HG02981 (cell line): ENCODE data around the gene PFKFB3.
"Not testable (repeated sequence)": the region's sequence is repeated elsewhere in the genome, so short reads cannot be mapped to it uniquely, and the experiment has no call there.

Source experiments
- ATAC-seq: cut with Tn5 transposase; IDR thresholded peaks from one replicate; pipeline ENCODE4 v1.9.1; 2021; ENCODE audit warnings: mild to moderate bottlenecking, moderate library complexity; ENCODE audit not compliant: unreplicated experiment

Gene PFKFB3

DNA sequence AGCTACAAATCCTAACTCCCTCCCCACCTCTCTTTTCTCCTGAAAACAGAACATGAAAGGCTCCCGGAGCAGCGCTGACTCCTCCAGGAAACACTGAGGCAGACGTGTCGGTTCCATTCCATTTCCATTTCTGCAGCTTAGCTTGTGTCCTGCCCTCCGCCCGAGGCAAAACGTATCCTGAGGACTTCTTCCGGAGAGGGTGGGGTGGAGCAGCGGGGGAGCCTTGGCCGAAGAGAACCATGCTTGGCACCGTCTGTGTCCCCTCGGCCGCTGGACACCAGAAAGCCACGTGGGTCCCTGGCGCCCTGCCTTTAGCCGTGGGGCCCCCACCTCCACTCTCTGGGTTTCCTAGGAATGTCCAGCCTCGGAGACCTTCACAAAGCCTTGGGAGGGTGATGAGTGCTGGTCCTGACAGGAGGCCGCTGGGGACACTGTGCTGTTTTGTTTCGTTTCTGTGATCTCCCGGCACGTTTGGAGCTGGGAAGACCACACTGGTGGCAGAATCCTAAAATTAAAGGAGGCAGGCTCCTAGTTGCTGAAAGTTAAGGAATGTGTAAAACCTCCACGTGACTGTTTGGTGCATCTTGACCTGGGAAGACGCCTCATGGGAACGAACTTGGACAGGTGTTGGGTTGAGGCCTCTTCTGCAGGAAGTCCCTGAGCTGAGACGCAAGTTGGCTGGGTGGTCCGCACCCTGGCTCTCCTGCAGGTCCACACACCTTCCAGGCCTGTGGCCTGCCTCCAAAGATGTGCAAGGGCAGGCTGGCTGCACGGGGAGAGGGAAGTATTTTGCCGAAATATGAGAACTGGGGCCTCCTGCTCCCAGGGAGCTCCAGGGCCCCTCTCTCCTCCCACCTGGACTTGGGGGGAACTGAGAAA, 30.4 kb downstream of the PFKFB3 start:
- no peak for ATAC-seq

DNA sequence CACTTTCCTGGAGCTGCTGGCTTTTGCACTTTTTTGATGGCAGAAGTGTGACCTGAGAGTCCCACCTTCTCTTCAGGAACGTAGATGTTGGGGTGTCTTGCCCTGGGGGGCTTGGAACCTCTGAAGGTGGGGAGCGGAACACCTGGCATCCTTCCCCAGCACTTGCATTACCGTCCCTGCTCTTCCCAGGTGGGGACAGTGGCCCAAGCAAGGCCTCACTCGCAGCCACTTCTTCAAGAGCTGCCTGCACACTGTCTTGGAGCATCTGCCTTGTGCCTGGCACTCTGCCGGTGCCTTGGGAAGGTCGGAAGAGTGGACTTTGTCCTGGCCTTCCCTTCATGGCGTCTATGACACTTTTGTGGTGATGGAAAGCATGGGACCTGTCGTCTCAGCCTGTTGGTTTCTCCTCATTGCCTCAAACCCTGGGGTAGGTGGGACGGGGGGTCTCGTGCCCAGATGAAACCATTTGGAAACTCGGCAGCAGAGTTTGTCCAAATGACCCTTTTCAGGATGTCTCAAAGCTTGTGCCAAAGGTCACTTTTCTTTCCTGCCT, 31.1 kb downstream of the PFKFB3 start:
- no peak for ATAC-seq

DNA sequence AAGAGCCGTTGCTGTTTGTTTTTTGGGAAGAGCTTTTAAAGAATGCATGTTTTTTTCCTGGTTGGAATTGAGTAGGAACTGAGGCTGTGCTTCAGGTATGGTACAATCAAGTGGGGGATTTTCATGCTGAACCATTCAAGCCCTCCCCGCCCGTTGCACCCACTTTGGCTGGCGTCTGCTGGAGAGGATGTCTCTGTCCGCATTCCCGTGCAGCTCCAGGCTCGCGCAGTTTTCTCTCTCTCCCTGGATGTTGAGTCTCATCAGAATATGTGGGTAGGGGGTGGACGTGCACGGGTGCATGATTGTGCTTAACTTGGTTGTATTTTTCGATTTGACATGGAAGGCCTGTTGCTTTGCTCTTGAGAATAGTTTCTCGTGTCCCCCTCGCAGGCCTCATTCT, 31.6 kb downstream of the PFKFB3 start:
- no peak for ATAC-seq

- no peak for ATAC-seq
Observed at GRCh38 chr10:6236349-6237198, 33.8 kb downstream of the PFKFB3 start.

- ATAC-seq = no peak
Observed at GRCh38 chr10:6237199-6237530, 34.4 kb downstream of the PFKFB3 start.

- ATAC-seq = not testable (repeated sequence)
Observed at GRCh38 chr10:6238587-6239212, 36.0 kb downstream of the PFKFB3 start.

DNA sequence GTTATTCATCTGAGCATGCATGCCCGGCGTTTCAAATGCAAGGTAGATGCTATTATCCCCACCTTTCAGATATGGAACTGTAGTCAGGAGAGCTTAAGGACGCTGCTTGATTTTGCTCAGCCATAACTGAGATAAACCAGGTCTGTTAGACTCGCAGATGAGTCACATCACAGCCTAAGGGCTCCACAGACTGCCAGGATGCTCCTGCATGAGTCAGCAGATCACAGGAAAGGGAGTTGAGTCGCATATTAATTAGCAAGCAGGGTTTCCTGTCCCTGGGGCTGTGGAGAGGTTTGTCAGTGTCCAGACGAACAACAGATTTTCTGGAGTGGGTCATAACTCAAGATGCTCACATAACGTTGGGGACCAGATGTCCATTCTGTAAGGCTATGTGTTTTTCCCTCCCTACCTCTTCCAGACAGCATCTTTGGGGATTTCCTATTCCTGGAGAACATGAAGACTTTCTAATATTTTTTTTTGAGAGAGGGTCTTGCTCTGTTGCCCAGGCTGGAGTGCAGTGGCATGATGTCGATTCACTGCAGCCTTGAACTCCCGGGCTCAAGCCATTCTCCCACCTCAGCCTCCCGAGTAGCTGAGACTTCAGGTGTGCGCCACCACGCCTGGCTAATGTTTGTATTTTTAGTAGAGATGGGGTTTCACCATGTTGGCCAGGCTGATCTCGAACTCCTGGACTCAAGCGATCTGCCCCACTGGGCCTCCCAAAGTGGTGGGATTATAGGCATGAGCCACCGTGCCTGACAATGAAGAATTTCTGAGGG, 36.7 kb downstream of the PFKFB3 start:
- ATAC-seq = no peak

GRCh38 chr10:6240254-6240653, 37.5 kb downstream of the PFKFB3 start:
- ATAC-seq = no peak

DNA sequence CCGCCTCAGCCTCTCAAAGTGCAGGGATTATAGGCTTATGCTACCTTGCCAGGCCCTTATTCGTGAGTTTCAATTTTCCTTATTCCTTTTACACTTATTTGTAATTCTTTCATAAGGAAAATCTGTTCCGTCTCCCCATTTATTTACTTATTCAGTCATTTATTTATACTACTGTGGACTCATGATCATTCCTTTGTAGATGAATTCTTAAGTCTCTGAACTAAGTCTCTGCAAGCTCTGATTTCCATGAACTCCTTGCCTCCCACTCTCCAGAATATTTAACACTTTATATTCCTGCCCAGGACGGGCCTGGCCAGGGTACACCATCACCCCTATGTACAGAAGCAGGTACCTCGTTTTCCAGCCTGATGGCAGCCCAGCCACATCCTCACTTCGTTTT, 39.4 kb downstream of the PFKFB3 start:
- no peak for ATAC-seq

- ATAC-seq = no peak
Observed at GRCh38 chr10:6244510-6244909, 41.8 kb downstream of the PFKFB3 start.

GRCh38 chr10:6247041-6247712, 44.4 kb downstream of the PFKFB3 start:
- no peak for ATAC-seq

- not testable (repeated sequence) for ATAC-seq
Observed at GRCh38 chr10:6248908-6249307, 46.2 kb downstream of the PFKFB3 start.

- no peak for ATAC-seq
Observed at GRCh38 chr10:6249698-6250097, 47.0 kb downstream of the PFKFB3 start.

- ATAC-seq = no peak
Observed at GRCh38 chr10:6250745-6251144, 48.0 kb downstream of the PFKFB3 start.

- ATAC-seq = no peak
Observed at GRCh38 chr10:6254201-6254600, 51.5 kb downstream of the PFKFB3 start.

GRCh38 chr10:6255548-6256061, 52.9 kb downstream of the PFKFB3 start:
- ATAC-seq = no peak

DNA sequence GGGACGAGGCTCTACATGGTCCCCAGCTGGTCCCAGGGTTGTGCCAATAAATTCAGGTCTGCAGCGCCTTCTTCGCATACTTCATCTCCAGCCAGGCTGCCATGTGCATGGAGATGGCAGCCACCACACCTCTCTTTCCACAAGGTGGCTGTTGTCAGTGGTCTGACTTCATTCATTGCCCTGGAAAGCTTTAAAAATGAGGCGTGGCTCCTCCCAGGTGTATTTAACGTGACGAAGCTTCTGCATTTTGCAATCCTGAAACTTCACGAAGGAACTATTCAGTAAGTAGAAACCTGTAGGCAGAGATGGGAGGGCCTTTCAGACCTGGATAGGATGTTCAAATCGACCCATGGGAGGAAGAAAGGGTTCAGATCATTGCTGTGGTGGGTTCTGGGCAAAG, 53.7 kb downstream of the PFKFB3 start:
- no peak for ATAC-seq

- no peak for ATAC-seq
Observed at GRCh38 chr10:6259153-6259552, 56.4 kb downstream of the PFKFB3 start.

- no peak for ATAC-seq
Observed at GRCh38 chr10:6260843-6261242, 58.1 kb downstream of the PFKFB3 start.

GRCh38 chr10:6267941-6268340, 65.2 kb downstream of the PFKFB3 start:
- ATAC-seq = no peak
